K562 (cell line): ENCODE data around the gene CTXN3. TPM values are rescaled to one million over a fixed set of nuclear protein-coding genes. Genes with fewer than 3 reads are reported as not detected.

Source experiments
- ATAC-seq: fragments of 200-7000 bp; cut with Tn5 transposase; 3 replicates; pipeline ENCODE4 v1.9.1; 2020; ENCODE audit warnings: moderate library complexity
- BruUV-seq: library from RNA; stranded (reverse); fragments of 400-500 nt; replicated peaks from 2 replicates; lab custom pipeline; 2021; lab: Mats Ljungman, UMichigan
- CTCF ChIA-PET: fragments of 300-600 bp; formaldehyde crosslinking; extraction: SDS; loops from one replicate; lab custom pipeline; 2021; ENCODE audit warnings: low intra/inter-chr PET ratio; lab: Yijun Ruan, JAX
- POLR2A ChIA-PET: fragments of 300-600, 350-650 bp; sonication (Branson Sonifier 250); formaldehyde crosslinking; extraction: SDS; loops from one replicate; lab custom pipeline; 2021; ENCODE audit warnings: antibody characterized with exemption, inconsistent platforms; lab: Yijun Ruan, JAX
- DNase-seq, 4 experiments: peaks; one replicate each; pipeline versions ENCODE4 v3.0.0 to v3.0.0-alpha.2; 2011 to 2018; ENCODE audit warnings: low spot score in 3 of 4, mixed read lengths in 3 of 4; ENCODE audit errors: extremely low read depth in 1 of 4
- FAIRE-seq: peaks from 2 replicates; lab custom pipeline; 2011; peaks lifted over from hg19 to GRCh38; lab: Jason Lieb, UNC
- H2AFZ ChIP-seq: 2 replicates; pipeline ENCODE4 v1.6.0; 2011; ENCODE audit warnings: low read depth, low read length, control low read depth, inconsistent platforms
- H3K27ac ChIP-seq: fragments of 200-600 bp; 3 replicates; pipeline ENCODE4 v1.8.0; 2011; ENCODE audit warnings: low read depth, mild to moderate bottlenecking, control low read depth, inconsistent platforms, low read length, moderate library complexity, mixed read lengths; ENCODE audit errors: extremely low read depth
- H3K27me3 ChIP-seq, 2 experiments: fragments of 300-600 bp in 1 of 2; 2 replicates in 1 of 2; 3 replicates in 1 of 2; pipeline versions ENCODE4 v1.6.0 to v1.8.0; 2011; ENCODE audit warnings: inconsistent platforms in 2 of 2, low read length in 2 of 2, mild to moderate bottlenecking in 1 of 2, mixed read lengths in 1 of 2, moderate library complexity in 1 of 2; ENCODE audit not compliant: control insufficient read depth in 2 of 2, insufficient read depth in 2 of 2
- H3K36me3 ChIP-seq: fragments of 300-600 bp; 3 replicates; pipeline ENCODE4 v1.8.0; 2011; ENCODE audit warnings: mild to moderate bottlenecking, low read length, inconsistent platforms; ENCODE audit not compliant: control insufficient read depth, insufficient read depth
- H3K4me1 ChIP-seq, 2 experiments: fragments of 200-600 bp in 1 of 2; replicated peaks in 1 of 2; 2 replicates in 1 of 2; 3 replicates in 1 of 2; pipeline versions ENCODE4 v1.5.1 to v1.8.0; 2011; ENCODE audit warnings: inconsistent platforms in 2 of 2, low read length in 2 of 2, mild to moderate bottlenecking in 1 of 2, mixed read lengths in 1 of 2, moderate library complexity in 1 of 2; ENCODE audit not compliant: control insufficient read depth in 2 of 2, insufficient read depth in 2 of 2
- H3K4me2 ChIP-seq: 2 replicates; pipeline ENCODE4 v1.6.1; 2011; ENCODE audit warnings: low read length, control low read depth, inconsistent platforms, mixed read lengths; ENCODE audit not compliant: insufficient read depth
- H3K4me3 ChIP-seq: fragments of 200-600 bp; sonication (generic), shearing (Covaris generic); 2 replicates; pipeline ENCODE4 v1.5.1; 2016; ENCODE audit warnings: control low read depth, inconsistent platforms
- H3K79me2 ChIP-seq: fragments of 200-600 bp; 3 replicates; pipeline ENCODE4 v1.8.0; 2011; ENCODE audit warnings: low read length, inconsistent platforms; ENCODE audit not compliant: control insufficient read depth, insufficient read depth
- H3K9ac ChIP-seq, 2 experiments: 2 replicates each; pipeline versions ENCODE4 v1.6.0 to v1.6.1; 2011; ENCODE audit warnings: low read depth in 2 of 2, low read length in 2 of 2, control low read depth in 1 of 2, inconsistent platforms in 1 of 2, mild to moderate bottlenecking in 1 of 2, mixed read lengths in 1 of 2; ENCODE audit not compliant: insufficient read depth in 1 of 2
- H3K9me1 ChIP-seq: one replicate; pipeline ENCODE4 v1.6.0; 2011; ENCODE audit warnings: inconsistent platforms, mild to moderate bottlenecking, low read length, moderate library complexity; ENCODE audit not compliant: control insufficient read depth, insufficient read depth
- H3K9me3 ChIP-seq: replicated peaks from 2 replicates; pipeline ENCODE4 v1.5.1; 2011; ENCODE audit warnings: low read depth, low read length, inconsistent platforms; ENCODE audit not compliant: control insufficient read depth, insufficient read depth
- H4K20me1 ChIP-seq: replicated peaks from 2 replicates; pipeline ENCODE4 v1.6.1; 2011; ENCODE audit warnings: low read length, inconsistent platforms, mixed read lengths; ENCODE audit not compliant: control insufficient read depth, insufficient read depth
- BACH1 ChIP-seq: fragments of 200-800 bp; sonication (Bioruptor generic); IDR thresholded peaks from 2 replicates; pipeline ENCODE4 v1.6.1; 2016; ENCODE audit warnings: missing genetic modification characterization, missing compliant biosample characterization
- GTF2A2 ChIP-seq: IDR thresholded peaks from 2 replicates; pipeline ENCODE4 v1.6.1; 2016; ENCODE audit warnings: mild to moderate bottlenecking, missing genetic modification characterization, missing compliant biosample characterization
- RAD51 ChIP-seq: fragments of 450-650 bp; IDR thresholded peaks from 2 replicates; pipeline ENCODE4 v1.7.1; 2016; ENCODE audit warnings: low read depth, mild to moderate bottlenecking, borderline replicate concordance
- RHOXF2B ChIP-seq: fragments of 250-450 bp; sonication (Bioruptor Pico); conservative IDR thresholded peaks from 2 replicates; pipeline ENCODE4 v1.5.1; 2021
- SPI1 ChIP-seq: IDR thresholded peaks from 2 replicates; pipeline ENCODE4 v1.6.1; 2011; ENCODE audit warnings: low read depth, low read length, control low read depth, borderline replicate concordance
- TEAD2 ChIP-seq: fragments of 450-650 bp; IDR thresholded peaks from 2 replicates; pipeline ENCODE4 v1.6.1; 2016; ENCODE audit warnings: missing genetic modification characterization, control low read depth, missing compliant biosample characterization
- WGBS: fragments of 100-300 bp; shearing (Covaris generic); methylation state at CpG from one replicate; pipeline ENCODE4 v1.1.6; 2016; ENCODE audit warnings: low coverage, mixed read lengths; ENCODE audit not compliant: insufficient coverage; ENCODE audit errors: missing lambda C conversion rate; 5-methylcytosine and 5-hydroxymethylcytosine counted together
- in situ Hi-C: fragments of 300-500 bp; cut with MboI; formaldehyde crosslinking; loops from 4 replicates; pipeline ENCODE4 v1.15.0; 2018; ENCODE audit warnings: inconsistent platforms, mixed read lengths
- intact Hi-C: fragments of 100-400 bp; cut with micrococcal nuclease; formaldehyde crosslinking; loops from 2 replicates; pipeline ENCODE4 v1.14.2; 2022
- polyA plus RNA-seq, 8 experiments: library from polyadenylated mRNA; depleted of rRNA in 4 of 8; stranded (reverse) in 5 of 8; unstranded in 3 of 8; fragments of >200 nt; fragmentation: Nextera tagmentation in 2 of 8; fragmentation: Illumina TruSeq in 1 of 8; extraction: Ambion mirVana in 2 of 8; extraction: Trizol in 1 of 8; gene quantifications; 2 replicates each; pipeline versions ENCODE4 v1.2.1 to v1.2.3, GENCODE V29; 2011 to 2014; ENCODE audit warnings: inconsistent platforms in 1 of 8, missing spikeins in 1 of 8
- total RNA-seq, 7 experiments: library from RNA; depleted of rRNA in 6 of 7; stranded (reverse); fragments of >200 nt in 6 of 7; fragmentation: Illumina TruSeq in 2 of 7; extraction: Trizol in 2 of 7; gene quantifications; 2 replicates each; pipeline versions ENCODE4 v1.2.1 to v1.2.3, GENCODE V29; 2011 to 2021; ENCODE audit warnings: low replicate concordance in 1 of 7

CTXN3 gene
- total and polyA plus RNA-seq, 9 of the 15 experiments (the other 6 are each of a cell fraction or from before 2014, with no cell fraction given), result not detected

DNA sequence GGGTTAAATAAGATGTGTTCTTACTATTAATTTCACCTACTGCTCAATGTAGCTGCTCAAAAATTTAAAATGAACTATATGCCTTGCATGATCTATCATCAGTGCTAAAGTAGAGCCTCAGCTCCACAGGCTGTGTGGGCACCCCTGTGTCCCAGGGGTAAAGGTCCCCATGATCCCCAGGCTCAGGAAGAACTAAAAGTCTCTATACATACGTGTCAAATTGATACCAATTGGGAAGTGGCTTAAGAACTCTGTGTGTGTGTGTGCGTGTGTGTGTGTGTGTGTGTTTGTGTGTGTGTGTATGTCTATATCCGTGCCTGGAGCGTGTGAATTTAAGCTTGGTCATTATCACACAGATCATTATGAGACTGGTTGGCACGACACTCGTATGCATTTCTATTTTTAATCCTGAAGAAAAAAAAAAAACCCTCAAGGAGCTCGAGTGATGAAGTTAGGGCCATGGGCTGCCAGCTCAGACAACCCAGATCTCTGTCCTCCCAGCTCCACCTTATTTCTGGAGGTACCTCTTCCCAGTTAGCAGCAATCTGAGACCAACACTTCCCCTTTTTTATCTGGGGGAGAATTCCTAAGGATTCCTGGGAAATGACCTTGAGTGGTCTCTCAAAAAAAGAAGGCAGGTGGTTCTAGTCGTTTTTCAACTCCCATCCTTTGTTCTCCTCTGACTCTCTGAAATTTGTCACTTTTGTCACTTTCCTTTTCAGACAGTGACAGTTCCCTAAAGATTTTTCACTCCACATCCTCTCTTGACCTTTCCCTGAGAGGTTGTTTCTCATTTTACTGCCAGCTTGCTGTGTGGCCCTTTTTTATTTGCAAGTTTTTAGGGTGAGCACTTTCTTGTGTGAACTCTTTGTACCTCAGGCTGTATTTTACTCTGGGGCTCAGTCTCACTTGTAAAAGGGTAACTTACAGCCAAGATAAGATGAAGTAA is 45.7 kb upstream of the CTXN3 start:
- in situ Hi-C loops (no loop called here), intact Hi-C loops (no loop called here)
- BruUV-seq, result no TSS peak
- DNase-seq (no peak), FAIRE-seq (no peak), ATAC-seq (no peak)
- Histone ChIP-seq H3K9me3 (no peaks in the 10 kb centered on the region), H3K9ac (no peak overlapping the region), H3K4me1 (no peaks in the 10 kb centered on the region), H3K27ac (no peak overlapping the region), H4K20me1 (no peaks in the 10 kb centered on the region), H2AFZ (no peak overlapping the region), H3K4me3 (no peak overlapping the region), H3K27me3 (peaks cover 0 to 6% of the 10 kb centered on the region in 2 experiments; a peak in 1 of 5 replicates), H3K4me2 (no peak overlapping the region), H3K9me1 (no peaks in the 10 kb centered on the region), H3K36me3 (no peaks in the 10 kb centered on the region), H3K79me2 (no peaks in the 10 kb centered on the region)
- TF ChIP-seq RHOXF2B (no peak), SPI1 (0 out of 2 replicates have a peak, but pooled peaks have one; percentile 39), RAD51 (no peak), TEAD2 (no peak), GTF2A2 (tag) (no peak), BACH1 (tag) (no peak)
- 0% methylated on average over 8 of the region's 8 CpGs for WGBS
- POLR2A ChIA-PET, result interaction anchor here (1.0 kb wide), 1 partner anchor 9 kb away, joined by 3 read pairs; no protein-coding TSS in a partner anchor
- CTCF ChIA-PET, result no interaction called here
